Epidermal melanocyte (primary cell): Measurements from ENCODE around the gene CSRP3.

Experiments used
- DNase-seq: peaks from one replicate; pipeline ENCODE4 v3.0.0; 2011; ENCODE audit warnings: low spot score; ENCODE audit not compliant: insufficient read length

CSRP3 gene

DNA sequence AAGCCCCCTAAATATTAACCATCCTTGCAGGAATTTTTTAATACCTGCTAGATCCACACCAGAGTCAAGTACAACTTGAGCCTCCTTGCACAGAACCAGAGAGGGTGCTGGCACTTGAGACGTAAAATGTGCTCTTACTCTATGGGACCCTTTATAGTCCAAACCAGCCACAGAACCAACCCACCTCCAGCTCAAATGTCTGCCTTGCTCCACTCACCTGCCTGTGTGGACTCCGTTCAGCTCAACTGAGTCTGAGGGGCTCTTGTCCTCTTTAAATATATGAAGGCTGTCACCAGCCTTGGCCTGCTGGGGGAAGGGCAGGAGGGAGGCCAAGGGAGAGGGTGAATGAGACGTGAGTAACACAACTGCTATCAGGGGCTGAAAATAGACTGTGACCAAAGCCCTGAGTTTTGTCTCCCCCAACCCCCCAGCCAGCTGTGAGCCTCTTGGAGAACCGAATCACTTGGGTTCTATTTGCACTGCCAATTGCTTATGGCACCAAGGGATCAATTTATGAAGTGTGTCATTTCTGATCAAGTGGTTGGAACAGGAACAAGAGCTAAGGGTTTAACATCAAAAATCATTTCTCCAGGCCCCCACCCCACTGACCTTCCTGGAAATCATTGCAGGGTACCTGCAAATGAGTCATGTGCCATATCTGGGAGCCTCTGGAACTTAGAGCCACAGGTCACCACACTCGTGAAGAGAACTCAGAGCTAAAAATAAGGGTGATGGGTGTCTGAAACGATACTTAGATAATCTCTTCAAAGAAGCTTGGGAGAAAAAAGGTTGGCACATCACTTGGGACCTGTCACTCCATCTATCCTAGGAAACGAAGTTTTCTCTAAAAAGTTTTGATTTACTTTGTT is at the start of gene CSRP3:
TSS of gene CSRP3 (minus strand) at position 247 of the 869 bp plus-strand sequence. CDS start 9,535 bp downstream, outside the sequence.
- DNase-seq = no peak

DNA sequence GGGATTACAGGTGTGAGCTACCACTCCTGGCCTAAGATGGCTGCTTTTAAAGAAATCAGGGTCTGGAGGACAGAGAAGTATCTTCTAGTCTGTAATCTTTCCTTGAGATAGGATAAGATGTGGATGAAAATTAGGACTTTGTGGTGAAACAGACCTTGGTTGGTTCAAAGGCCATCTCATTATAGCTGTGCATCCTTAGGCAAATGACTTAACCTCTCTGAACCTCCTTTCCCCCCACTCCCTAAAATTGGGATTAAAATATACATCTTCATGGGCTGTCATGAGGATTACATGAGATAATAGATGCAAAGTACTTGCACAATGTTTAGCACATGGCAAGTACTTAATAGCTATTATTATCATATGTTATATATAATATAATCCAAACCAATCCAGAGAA is 49.8 kb upstream of the CSRP3 start:
- DNase-seq = no peak

- no peak for DNase-seq
Observed at GRCh38 chr11:19246816-19247215, 45.0 kb upstream of the CSRP3 start.

DNA sequence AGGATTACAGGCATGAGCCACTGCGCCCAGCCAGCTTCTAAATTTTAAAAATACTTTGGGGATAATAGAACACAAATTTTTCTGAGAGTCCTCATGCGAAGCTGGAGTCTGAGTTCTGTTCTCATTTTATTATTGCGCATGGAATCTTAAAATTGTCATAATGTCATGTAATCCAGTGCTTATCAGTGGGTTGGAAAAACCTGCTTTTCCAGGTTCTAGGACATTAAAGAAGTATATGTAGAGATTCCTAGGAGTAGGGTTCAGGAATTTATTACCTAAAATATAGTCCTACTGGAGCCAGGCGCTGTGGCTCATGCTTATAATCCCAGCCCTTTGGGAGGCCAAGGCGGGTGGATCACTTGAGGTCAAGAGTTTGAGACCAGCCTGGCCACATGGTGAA is 43.6 kb upstream of the CSRP3 start:
- no peak for DNase-seq

GRCh38 chr11:19244621-19245020 is 42.8 kb upstream of the CSRP3 start:
- DNase-seq = no peak

DNA sequence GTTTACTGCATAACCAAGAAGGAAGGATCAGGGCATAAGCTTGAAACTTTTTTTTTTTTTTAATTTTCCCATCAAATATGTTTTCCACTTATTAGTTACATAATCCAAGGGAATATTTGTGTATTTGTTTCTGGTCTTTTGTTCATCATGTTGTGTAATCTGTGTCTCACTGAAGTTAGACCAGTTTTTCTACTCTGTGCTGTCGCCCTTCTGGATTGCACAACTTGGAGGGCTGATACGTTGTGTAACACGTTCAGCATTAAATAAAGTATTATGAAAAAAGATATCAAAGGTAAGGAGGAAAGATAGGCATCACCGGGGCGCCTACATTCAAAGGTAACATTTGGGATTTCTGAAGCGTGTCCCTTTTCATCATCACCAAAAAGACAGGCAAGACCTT is 42.3 kb upstream of the CSRP3 start:
- DNase-seq = no peak

GRCh38 chr11:19243613-19244012 is 41.8 kb upstream of the CSRP3 start:
- no peak for DNase-seq

DNA sequence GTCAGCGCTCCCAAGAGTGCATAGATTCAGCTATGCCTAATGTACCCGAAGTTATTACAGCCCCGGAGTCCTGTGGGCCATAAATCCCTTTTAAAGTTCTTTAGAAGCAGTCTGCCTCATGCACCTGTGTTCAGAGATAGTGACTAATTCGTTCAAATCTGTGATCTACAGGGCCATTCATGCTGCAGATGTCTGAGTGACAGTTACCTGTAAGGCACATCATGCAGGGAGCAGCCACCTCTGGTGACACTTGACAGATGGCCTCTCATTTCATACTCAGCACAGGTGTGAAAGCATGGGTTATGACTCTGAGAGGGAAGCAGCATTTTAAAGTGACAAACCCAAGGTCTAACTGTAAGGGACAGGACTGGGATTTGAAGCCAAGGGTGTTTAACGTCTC is 41.4 kb upstream of the CSRP3 start:
- no peak for DNase-seq

DNA sequence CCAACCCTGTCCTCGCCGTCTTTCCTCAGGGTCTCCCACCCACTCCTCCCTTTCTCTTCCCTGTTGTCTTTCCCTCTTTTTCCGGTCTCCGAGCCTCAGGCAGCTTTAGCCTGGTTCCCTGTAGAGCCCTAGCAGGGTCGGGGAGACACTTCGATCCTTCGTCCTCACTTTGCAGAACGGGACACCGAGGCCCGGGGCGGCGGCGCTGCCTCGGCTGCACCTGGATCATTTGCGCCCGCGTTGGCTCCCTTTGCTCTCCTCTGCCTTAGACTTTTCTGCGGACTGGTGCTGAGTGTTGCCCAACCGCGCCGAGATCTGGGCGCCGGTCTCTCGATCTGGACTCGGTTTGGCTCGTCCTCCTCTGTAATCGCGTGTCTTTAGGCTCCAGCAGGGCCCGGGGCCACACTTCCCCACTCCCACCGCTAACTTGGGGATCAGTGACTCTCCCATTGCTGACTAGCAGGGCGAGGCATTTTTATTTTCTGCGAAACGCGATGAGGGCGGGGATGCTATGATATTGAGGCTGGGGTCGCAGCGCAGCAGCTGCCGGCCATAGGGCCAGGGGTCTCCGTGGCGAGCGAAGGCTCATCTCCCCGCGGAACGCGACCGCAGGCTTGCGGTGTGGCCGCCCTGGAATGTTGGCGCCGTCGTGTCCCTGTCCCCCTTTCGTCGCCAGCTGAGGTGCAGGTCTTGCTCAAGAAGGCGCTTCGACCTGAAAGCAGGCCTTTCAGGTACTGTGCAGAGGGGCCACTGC is 40.6 kb upstream of the CSRP3 start:
- no peak for DNase-seq

GRCh38 chr11:19241260-19242178 is 39.7 kb upstream of the CSRP3 start:
- DNase-seq = no peak

- DNase-seq = peak; percentile 97
Observed at GRCh38 chr11:19240420-19241259, 38.9 kb upstream of the CSRP3 start, which contains the start of gene E2F8. Gene E2F8, minus strand, starts transcription at chr11:19240945. Its CDS starts 824 bp downstream, at chr11:19240121.

GRCh38 chr11:19239039-19239438 is 37.3 kb upstream of the CSRP3 start:
- DNase-seq = no peak

DNA sequence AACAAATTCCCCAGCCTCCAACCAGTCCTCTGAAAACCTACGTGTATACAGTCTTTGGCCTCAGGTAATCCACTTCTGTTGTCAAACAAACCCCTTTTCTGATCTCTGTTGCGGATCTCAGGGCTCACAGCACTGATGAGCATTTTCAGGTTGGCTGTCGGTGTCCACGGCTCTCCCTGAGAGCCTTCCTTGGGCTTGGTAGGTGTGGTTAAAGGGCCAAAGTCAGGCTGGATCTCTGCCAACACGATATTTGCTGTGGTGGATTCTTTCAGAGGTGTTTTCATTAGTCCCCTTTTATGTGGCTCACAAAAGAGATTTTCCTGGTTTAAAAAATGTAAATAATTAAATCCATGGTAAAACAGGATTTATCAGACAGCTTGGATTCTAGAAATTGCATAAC is 36.0 kb upstream of the CSRP3 start:
- no peak for DNase-seq

- DNase-seq = no peak
Observed at GRCh38 chr11:19237381-19237780, 35.6 kb upstream of the CSRP3 start.

DNA sequence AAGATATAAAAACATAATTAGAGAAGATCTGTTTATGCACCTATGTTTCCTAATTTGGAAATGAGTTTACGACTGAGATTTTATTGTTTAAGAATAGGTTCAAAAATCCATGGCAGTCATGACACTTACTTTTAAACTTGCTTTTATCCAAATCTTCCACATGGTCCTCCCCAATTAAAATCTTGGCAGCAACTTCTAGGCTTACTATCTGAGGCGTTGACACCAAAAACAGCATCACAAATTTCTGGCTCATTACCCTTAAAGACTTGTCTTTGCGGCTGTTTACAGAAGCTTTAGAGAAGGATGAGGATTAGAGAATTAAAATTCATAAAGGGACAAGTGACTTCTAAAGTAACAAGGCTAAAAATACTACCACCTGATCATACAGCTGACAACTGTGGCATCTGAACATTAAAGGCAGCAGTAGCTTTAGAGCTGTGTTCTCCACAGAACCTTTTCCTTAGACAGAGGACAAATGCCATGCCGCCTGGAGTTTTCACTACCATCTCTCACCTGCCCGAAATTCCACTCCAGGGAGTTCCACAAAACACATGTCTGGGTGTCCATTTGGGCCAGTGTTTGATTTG is 32.5 kb upstream of the CSRP3 start:
- DNase-seq = no peak

DNA sequence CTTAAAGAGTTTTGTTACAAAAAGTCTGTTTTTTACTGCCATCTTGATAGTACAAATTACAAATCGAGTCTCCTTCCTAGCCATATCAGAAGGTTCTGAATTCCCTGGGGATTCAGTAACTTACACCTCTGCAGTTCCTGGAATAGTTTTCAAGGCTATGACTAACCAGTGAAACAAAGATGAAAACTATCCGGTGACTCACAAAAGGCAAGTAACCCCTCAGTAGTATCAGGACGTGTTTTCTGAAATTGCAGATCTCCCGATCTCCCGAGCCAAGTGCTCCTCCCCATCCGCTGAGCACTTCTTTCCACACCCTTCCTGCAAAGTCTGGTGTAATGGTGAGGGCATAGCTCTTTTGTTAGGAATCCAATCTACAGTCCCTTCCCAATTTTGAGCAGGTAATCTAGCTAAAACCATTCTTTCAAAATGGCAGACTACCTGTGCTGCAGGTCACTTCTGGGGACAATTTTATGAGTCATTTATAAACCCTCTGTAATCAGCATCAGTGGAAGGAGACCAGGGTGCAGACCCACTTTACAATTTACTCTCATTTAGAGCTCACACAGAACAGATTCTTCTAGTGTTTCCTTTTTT is 31.2 kb upstream of the CSRP3 start:
- DNase-seq = no peak

DNA sequence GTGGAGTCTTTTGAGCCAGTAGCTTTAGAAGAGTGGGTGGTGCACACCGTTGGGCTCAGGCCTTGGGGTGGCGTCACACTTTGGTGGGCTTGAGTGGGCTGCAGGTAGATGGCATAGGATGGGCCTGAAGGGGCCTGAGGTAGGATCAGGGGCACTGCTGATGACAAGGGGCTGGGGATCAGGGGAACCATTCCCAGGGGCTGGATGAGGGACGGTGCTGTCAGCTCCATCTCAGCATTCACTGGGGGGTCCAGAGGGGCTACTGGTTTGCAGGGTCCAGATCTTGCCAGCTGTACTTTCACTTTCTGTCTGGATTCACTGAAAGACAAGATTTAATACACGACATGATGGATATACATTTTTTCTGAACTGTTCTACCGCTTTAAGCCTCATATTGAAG is 27.9 kb upstream of the CSRP3 start:
- no peak for DNase-seq

DNA sequence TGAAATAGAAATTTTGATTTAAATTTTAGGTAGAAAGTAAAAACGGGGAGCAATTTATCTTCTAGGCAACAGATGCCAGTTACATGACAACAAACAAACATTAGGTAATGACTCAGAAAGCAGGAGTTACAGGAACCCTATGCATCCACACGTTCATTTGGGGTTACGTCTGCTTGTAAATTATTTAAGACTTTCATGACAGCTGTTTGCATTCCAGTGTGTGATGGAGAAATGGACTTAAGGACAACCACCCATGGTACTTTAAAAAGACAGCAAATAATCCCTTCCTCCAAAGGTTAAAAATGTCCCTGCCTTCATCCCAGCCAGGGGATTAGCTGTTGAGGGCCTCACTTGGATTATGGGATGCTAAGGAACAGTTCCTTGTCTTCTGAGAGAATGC is 27.2 kb upstream of the CSRP3 start:
- DNase-seq = no peak

DNA sequence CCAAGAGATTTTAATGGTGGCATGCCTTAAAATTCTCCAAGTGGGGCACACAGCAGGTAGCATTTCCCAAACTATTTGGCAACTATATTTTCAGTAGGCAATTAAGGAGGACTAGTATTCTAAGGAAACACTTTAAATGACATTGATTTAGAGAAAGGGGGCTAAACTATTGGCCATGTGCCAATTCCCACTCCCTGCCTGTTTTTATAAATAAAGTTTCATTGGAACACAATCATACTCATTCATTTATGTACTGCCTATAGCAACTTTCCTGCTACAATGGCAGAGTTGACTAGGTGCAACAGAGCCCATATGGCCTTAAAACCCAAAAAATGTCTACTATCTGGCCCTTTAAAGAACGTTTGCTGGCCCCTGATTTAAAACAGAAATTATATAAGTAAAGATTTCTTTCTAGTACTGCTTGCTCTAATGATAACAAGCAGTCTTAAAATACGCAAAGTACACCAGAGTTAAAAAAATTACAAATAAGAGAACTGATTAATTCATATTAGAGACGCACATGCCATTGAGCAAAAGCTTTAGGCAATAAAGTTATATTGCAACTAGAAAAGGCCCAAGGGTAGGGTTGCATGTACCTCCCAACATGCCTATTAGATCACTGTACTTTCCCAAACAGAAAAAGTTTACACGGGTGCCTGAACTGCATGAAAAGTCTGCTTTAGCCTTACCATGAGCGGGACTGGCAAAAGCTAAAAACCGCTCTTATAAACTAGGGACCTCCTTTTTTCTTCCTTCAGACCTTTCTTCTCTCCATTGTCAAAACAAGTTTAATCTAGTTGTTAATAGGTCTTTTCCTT is 24.8 kb upstream of the CSRP3 start:
- DNase-seq = no peak
